MCF 10A (cell line): ENCODE results near the gene NIPBL. TPM values are rescaled to one million over a fixed set of nuclear protein-coding genes. Genes with fewer than 3 reads are reported as not detected.
"Not testable (repeated sequence)": the region's sequence is repeated elsewhere in the genome, so short reads cannot be mapped to it uniquely, and the experiment has no call there.

Experiments used
- BruUV-seq: library from RNA; stranded (reverse); fragments of 400-500 nt; replicated peaks from 2 replicates; lab custom pipeline; 2021; lab: Mats Ljungman, UMichigan
- CTCF ChIA-PET: fragments of 300-600 bp; sonication (Branson Sonifier 250); formaldehyde crosslinking; extraction: SDS; loops from one replicate; lab custom pipeline; 2021; ENCODE audit warnings: antibody characterized with exemption, inconsistent platforms; lab: Yijun Ruan, JAX
- POLR2A ChIA-PET: fragments of 300-600, 350-650 bp; sonication (Branson Sonifier 250); formaldehyde crosslinking; extraction: SDS; loops from one replicate; lab custom pipeline; 2020; ENCODE audit warnings: antibody characterized with exemption, inconsistent platforms; lab: Yijun Ruan, JAX
- DNase-seq: peaks from one replicate; pipeline ENCODE4 v3.0.0-alpha.2; 2018; ENCODE audit not compliant: unreplicated experiment
- H3K27ac Mint-ChIP-seq: one replicate; pipeline ENCODE4 v1.8.0; 2022; ENCODE audit warnings: mild to moderate bottlenecking, low read depth, mixed read lengths; ENCODE audit not compliant: unreplicated experiment
- H3K27me3 Mint-ChIP-seq: one replicate; pipeline ENCODE4 v1.8.0; 2022; ENCODE audit warnings: mixed read lengths; ENCODE audit not compliant: insufficient read depth, unreplicated experiment
- H3K36me3 Mint-ChIP-seq: one replicate; pipeline ENCODE4 v1.8.0; 2022; ENCODE audit warnings: mild to moderate bottlenecking, moderate library complexity, mixed read lengths; ENCODE audit not compliant: insufficient read depth, unreplicated experiment
- H3K4me1 Mint-ChIP-seq: one replicate; pipeline ENCODE4 v1.8.0; 2022; ENCODE audit warnings: mixed read lengths; ENCODE audit not compliant: insufficient read depth, unreplicated experiment
- H3K4me3 Mint-ChIP-seq: one replicate; pipeline ENCODE4 v1.8.0; 2022; ENCODE audit warnings: mild to moderate bottlenecking, moderate library complexity, mixed read lengths; ENCODE audit not compliant: unreplicated experiment
- H3K9me3 Mint-ChIP-seq: one replicate; pipeline ENCODE4 v1.8.0; 2022; ENCODE audit warnings: mixed read lengths; ENCODE audit not compliant: unreplicated experiment
- intact Hi-C: fragments of 100-400 bp; cut with micrococcal nuclease; formaldehyde crosslinking; loops from 2 replicates; pipeline ENCODE4 v1.14.1; 2022
- total RNA-seq: library from RNA; stranded (reverse); gene quantifications from 2 replicates; pipeline ENCODE4 v1.2.3, GENCODE V29; 2022
- TF ChIP-seq, protein P1 (sequence below): fragments of 200-600 bp; IDR thresholded peaks from one replicate; pipeline ENCODE4 v1.8.0; 2022; ENCODE audit warnings: antibody characterized with exemption, mild to moderate bottlenecking; ENCODE audit not compliant: unreplicated experiment

Gene NIPBL
- total RNA-seq, 1 experiment from 2014 or later = 46.2 TPM

DNA sequence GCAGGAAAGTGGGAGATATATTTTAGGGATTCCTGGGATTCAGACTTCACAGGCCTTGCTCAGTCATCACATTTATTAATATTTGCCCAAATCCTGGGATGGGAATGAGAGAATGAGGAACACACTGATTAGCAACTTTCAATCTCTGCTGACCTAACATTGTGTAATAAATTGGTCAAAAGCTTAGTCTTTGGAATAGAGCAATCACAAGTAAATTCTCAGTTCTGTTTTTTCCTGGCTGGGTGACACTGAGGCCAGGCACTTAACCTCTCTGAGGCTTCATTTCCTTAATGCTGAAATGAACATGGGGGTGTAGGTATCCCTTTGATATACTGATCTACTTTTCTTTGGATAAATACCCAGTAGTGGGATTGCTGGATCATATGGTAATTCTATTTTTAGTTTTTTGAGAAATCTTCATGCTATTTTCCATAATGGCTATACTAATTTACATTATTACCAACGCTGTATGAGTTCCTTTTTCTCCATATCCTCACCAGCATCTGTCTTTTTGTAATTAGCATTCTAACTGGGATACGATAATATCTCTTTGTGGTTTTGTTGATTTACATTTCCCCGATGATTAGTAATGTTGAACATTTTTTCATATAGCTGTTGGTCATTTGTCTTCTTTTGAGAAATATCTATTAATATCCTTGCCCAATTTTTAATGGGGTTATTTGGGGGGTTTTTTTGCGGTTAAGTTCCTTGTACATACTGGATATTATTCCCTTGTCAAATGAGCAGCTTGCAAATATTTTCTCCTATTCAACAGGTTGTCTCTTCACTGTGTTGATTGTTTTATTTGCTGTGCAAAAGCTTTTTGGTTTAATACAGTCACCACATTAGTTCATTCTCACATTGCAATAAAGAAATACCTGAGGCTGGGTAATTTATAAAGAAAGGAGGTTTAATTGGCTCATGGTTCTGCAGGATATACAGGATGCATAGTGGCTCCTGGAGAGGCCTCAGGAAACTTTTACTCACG, 36.8 kb upstream of the NIPBL start:
- no TSS peak for BruUV-seq
- Mint-ChIP-seq H3K36me3 (no peaks in the 10 kb centered on the region), H3K4me1 (no peaks in the 10 kb centered on the region), H3K27ac (no peak overlapping the region), H3K4me3 (no peak overlapping the region), H3K9me3 (peaks cover 5% of the 10 kb centered on the region), H3K27me3 (peaks cover 42% of the 10 kb centered on the region)
- CTCF ChIA-PET = no interaction called here
- TF ChIP-seq, protein P1, sequence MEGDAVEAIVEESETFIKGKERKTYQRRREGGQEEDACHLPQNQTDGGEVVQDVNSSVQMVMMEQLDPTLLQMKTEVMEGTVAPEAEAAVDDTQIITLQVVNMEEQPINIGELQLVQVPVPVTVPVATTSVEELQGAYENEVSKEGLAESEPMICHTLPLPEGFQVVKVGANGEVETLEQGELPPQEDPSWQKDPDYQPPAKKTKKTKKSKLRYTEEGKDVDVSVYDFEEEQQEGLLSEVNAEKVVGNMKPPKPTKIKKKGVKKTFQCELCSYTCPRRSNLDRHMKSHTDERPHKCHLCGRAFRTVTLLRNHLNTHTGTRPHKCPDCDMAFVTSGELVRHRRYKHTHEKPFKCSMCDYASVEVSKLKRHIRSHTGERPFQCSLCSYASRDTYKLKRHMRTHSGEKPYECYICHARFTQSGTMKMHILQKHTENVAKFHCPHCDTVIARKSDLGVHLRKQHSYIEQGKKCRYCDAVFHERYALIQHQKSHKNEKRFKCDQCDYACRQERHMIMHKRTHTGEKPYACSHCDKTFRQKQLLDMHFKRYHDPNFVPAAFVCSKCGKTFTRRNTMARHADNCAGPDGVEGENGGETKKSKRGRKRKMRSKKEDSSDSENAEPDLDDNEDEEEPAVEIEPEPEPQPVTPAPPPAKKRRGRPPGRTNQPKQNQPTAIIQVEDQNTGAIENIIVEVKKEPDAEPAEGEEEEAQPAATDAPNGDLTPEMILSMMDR = no peak
- intact Hi-C loops = no loop called here
- POLR2A ChIA-PET = interaction anchor here (0.7 kb wide), 1 partner anchor 11 kb away, joined by 3 read pairs; no protein-coding TSS in a partner anchor
- DNase-seq = no peak

DNA sequence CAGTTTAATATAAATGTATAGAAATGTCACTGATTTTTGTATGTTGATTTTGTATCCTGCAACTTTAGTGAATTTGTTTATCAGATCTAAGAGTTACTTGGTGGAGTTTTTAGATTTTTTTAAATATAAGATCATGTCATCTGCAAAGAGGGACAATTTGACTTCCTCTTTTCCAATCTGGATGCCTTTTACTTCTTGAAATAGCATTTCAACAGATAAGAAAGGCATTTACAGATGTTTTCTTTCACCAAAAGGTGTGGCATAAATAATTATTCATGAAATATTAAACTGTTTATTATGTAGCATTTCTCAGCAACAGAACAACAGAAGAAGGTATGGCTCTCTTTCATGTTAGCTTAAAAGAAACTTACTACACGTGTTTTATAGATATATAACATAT, 34.9 kb upstream of the NIPBL start:
- DNase-seq = no peak
- Mint-ChIP-seq H3K4me1 (no peaks in the 10 kb centered on the region), H3K4me3 (no peak overlapping the region), H3K9me3 (peaks cover 5% of the 10 kb centered on the region), H3K27ac (no peak overlapping the region), H3K36me3 (no peaks in the 10 kb centered on the region), H3K27me3 (peaks cover 54% of the 10 kb centered on the region)
- TF ChIP-seq, protein P1 = no peak
- BruUV-seq = no TSS peak
- intact Hi-C loops = no loop called here
- ChIA-PET POLR2A (interaction anchor here (0.6 to 0.7 kb wide), 2 partner anchors 13 to 19 kb away, joined by 3 read pairs; no protein-coding TSS in a partner anchor), CTCF (interaction anchor here (0.6 to 1.0 kb wide), 2 partner anchors 102 to 161 kb away, joined by 3 to 4 read pairs; no protein-coding TSS in a partner anchor)

GRCh38 chr5:36842087-36842486, 34.5 kb upstream of the NIPBL start:
- TF ChIP-seq, protein P1 = no peak
- Mint-ChIP-seq H3K9me3 (peaks cover 5% of the 10 kb centered on the region), H3K27me3 (peaks cover 50% of the 10 kb centered on the region), H3K4me3 (no peak overlapping the region), H3K36me3 (no peaks in the 10 kb centered on the region), H3K4me1 (no peaks in the 10 kb centered on the region), H3K27ac (no peak overlapping the region)
- DNase-seq = no peak
- CTCF ChIA-PET = interaction anchor here (0.6 to 1.0 kb wide), 2 partner anchors 103 to 161 kb away, joined by 3 to 4 read pairs; no protein-coding TSS in a partner anchor
- no TSS peak for BruUV-seq
- POLR2A ChIA-PET = interaction anchor here (0.7 kb wide), 1 partner anchor 13 kb away, joined by 3 read pairs; no protein-coding TSS in a partner anchor
- intact Hi-C loops = no loop called here

DNA sequence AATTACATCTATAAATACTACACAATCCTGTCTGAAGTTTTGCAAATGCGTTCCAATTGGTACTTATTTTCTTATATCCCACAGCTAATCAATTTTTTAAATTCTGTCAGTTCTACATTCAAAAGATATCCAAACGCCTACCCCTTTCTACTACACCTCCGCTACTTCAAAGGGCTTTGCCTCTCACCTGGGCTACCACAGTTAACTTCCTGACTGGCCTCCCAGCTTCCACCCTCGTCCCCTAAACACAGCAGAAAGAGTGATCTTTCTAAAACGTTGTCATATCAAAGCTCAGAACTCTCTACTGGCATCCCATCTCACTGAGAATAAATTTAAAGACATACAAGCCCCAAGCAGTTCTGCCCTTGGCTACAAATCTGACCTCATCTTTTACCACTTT, 32.3 kb upstream of the NIPBL start:
- no TSS peak for BruUV-seq
- intact Hi-C loops = no loop called here
- TF ChIP-seq, protein P1 = no peak
- Mint-ChIP-seq H3K9me3 (peaks cover 5% of the 10 kb centered on the region), H3K4me3 (no peak overlapping the region), H3K36me3 (no peaks in the 10 kb centered on the region), H3K27ac (no peak overlapping the region), H3K4me1 (no peaks in the 10 kb centered on the region), H3K27me3 (peaks cover 28% of the 10 kb centered on the region)
- no peak for DNase-seq
- POLR2A ChIA-PET = no interaction called here
- CTCF ChIA-PET = no interaction called here

DNA sequence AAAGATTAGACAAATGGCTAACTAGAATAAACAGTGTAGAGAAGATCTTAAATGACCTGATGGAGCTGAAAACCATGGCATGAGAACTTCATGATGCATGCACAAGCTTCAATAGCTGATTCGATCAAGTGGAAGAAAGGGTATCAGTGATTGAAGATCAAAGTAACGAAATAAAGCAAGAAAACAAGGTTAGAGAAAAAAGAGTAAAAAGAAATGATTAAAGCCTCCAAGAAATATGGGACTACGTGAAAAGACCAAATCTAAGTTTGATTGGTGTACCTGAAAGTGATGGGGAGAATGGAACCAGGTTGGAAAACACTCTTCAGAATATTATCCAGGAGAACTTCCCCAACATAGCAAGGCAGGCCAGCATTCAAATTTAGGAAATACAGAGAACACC, 28.0 kb upstream of the NIPBL start:
- intact Hi-C loops, CTCF ChIA-PET, H3K9me3 Mint-ChIP-seq, H3K36me3 Mint-ChIP-seq, POLR2A ChIA-PET, H3K4me3 Mint-ChIP-seq, BruUV-seq, DNase-seq, H3K4me1 Mint-ChIP-seq, H3K27ac Mint-ChIP-seq: not testable (repeated sequence)
- H3K27me3 Mint-ChIP-seq = peaks cover 26% of the 10 kb centered on the region

DNA sequence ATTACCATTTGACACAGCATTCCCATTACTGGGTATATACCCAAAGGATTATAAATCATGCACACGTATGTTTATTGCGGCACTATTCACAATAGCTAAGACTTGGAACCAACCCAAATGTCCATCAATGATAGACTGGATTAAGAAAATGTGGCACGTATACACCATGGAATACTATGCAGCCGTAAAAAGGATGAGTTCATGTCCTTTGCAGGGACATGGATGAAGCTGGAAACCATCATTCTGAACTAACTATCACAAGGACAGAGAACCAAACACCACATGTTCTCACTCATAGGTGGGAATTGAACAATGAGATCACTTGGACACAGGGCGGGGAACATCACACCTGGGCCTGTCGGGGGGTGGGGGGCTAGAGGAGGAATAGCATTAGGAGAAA, 23.7 kb upstream of the NIPBL start:
- H3K4me1 Mint-ChIP-seq, H3K4me3 Mint-ChIP-seq, DNase-seq, BruUV-seq, H3K27me3 Mint-ChIP-seq, H3K36me3 Mint-ChIP-seq, intact Hi-C loops, H3K27ac Mint-ChIP-seq, H3K9me3 Mint-ChIP-seq: not testable (repeated sequence)
- ChIA-PET CTCF (interaction anchor here (1.4 kb wide), 1 partner anchor 11 kb away, joined by 3 read pairs; no protein-coding TSS in a partner anchor), POLR2A (interaction anchor here (1.3 kb wide), 1 partner anchor 16 kb away, joined by 3 read pairs; no protein-coding TSS in a partner anchor)
